GM21447 (cell line): Measurements from ENCODE around the gene CBLB.
A peak's percentile ranks its signal among the peaks of the same experiment; 100 is the strongest.
"Not testable (repeated sequence)": the region's sequence is repeated elsewhere in the genome, so short reads cannot be mapped to it uniquely, and the experiment has no call there.

Source experiments
- ATAC-seq: cut with Tn5 transposase; IDR thresholded peaks from one replicate; pipeline ENCODE4 v1.9.1; 2021; ENCODE audit not compliant: unreplicated experiment

The CBLB gene

GRCh38 chr3:105823149-105823867 lies 45.5 kb downstream of the CBLB start:
- no peak for ATAC-seq

- no peak for ATAC-seq
These were observed 46.4 kb downstream of the CBLB start for GRCh38 chr3:105822171-105823123.

- ATAC-seq = no peak
These were observed 47.4 kb downstream of the CBLB start for GRCh38 chr3:105821433-105821832.

- no peak for ATAC-seq
These were observed 52.0 kb downstream of the CBLB start for GRCh38 chr3:105816833-105817232.

- not testable (repeated sequence) for ATAC-seq
These were observed 53.5 kb downstream of the CBLB start for GRCh38 chr3:105815331-105815730.

- no peak for ATAC-seq
These were observed 55.1 kb downstream of the CBLB start for GRCh38 chr3:105813710-105814109.

- no peak for ATAC-seq
These were observed 56.6 kb downstream of the CBLB start for GRCh38 chr3:105812194-105812586.

- ATAC-seq = no peak
These were observed 57.2 kb downstream of the CBLB start for GRCh38 chr3:105811518-105812193.

GRCh38 chr3:105809208-105809888 lies 59.5 kb downstream of the CBLB start:
- no peak for ATAC-seq

- ATAC-seq = no peak
These were observed 61.1 kb downstream of the CBLB start for GRCh38 chr3:105807701-105808100.

GRCh38 chr3:105807146-105807545 lies 61.7 kb downstream of the CBLB start:
- ATAC-seq = no peak

- ATAC-seq = no peak
These were observed 62.5 kb downstream of the CBLB start for GRCh38 chr3:105806359-105806758.

GRCh38 chr3:105805404-105805803 lies 63.4 kb downstream of the CBLB start:
- no peak for ATAC-seq

GRCh38 chr3:105802118-105802706 lies 66.6 kb downstream of the CBLB start:
- ATAC-seq = no peak

GRCh38 chr3:105801397-105801796 lies 67.4 kb downstream of the CBLB start:
- no peak for ATAC-seq

- ATAC-seq = no peak
These were observed 68.5 kb downstream of the CBLB start for GRCh38 chr3:105800320-105800719.

GRCh38 chr3:105799286-105799685 lies 69.5 kb downstream of the CBLB start:
- ATAC-seq = no peak

GRCh38 chr3:105798381-105798934 lies 70.4 kb downstream of the CBLB start:
- peak; percentile 81 for ATAC-seq

GRCh38 chr3:105793040-105793439 lies 75.8 kb downstream of the CBLB start:
- ATAC-seq = no peak
